Mesodermal cell (in vitro differentiated cells): Measurements from ENCODE around the gene PGA4.
"Not testable (repeated sequence)": the region's sequence is repeated elsewhere in the genome, so short reads cannot be mapped to it uniquely, and the experiment has no call there.

Source experiments
- H3K27ac ChIP-seq: 2 replicates; pipeline ENCODE4 v1.7.0; 2013; ENCODE audit warnings: mild to moderate bottlenecking, low read depth, low read length, moderate library complexity; ENCODE audit not compliant: severe bottlenecking
- H3K36me3 ChIP-seq: 2 replicates; pipeline ENCODE4 v1.7.1; 2013; ENCODE audit warnings: mild to moderate bottlenecking, low read length, moderate library complexity; ENCODE audit not compliant: control insufficient read depth, insufficient read depth
- H3K4me1 ChIP-seq: one replicate; pipeline ENCODE4 v1.7.1; 2013; ENCODE audit warnings: mild to moderate bottlenecking, low read length; ENCODE audit not compliant: insufficient read depth, control insufficient read depth, poor library complexity, severe bottlenecking
- H3K4me3 ChIP-seq: 2 replicates; pipeline ENCODE4 v1.7.0; 2013; ENCODE audit warnings: low read length, control low read depth, mild to moderate bottlenecking; ENCODE audit not compliant: insufficient read depth, poor library complexity, severe bottlenecking; ENCODE audit errors: extremely low read depth
- H3K9me3 ChIP-seq: 2 replicates; pipeline ENCODE4 v1.7.1; 2013; ENCODE audit warnings: mild to moderate bottlenecking, low read length, moderate library complexity; ENCODE audit not compliant: control insufficient read depth
- WGBS, 2 experiments: methylation state at CpG; one replicate each; pipeline ENCODE4 v1.1.5; 2013; ENCODE audit warnings: missing lambda C conversion rate in 2 of 2; ENCODE audit not compliant: insufficient coverage in 2 of 2; 5-methylcytosine and 5-hydroxymethylcytosine counted together

Gene PGA4

DNA sequence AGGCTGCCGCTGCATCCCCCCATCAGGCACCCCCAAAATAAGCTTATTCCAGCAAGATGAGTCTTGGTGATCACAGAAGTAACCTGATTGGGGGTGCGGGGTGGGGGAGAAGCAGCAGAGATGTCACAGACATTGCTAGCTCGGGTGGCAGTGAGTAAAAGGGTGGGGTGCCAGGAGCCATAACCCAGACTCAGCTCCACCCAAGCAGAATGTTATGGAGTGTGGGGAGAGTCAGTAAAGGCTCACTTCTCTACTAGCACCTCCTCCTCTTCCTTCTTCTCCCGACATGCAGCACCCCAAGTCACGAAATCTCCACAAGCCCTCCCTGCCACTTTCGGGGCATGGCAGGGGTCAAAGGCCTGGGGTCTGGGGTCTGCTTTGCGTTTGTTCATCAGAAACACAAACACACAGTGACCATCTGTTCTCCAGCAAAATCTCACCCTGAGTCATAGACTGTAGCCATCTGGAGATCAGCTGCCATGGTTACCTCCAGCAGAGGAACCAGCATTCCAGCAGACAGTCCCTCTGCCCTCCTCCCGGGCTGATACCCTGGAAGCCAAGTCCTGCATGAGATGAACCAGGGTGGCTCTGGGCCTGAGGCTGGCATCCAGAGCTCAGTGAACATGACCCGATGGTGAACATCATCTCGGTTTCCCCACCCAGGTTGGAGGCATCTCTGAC is 4.5 kb downstream of the PGA4 start:
- WGBS, 2 experiments = no CpG with 5 or more reads among the region's 10 CpGs
- H3K27ac ChIP-seq, H3K4me3 ChIP-seq, H3K9me3 ChIP-seq, H3K4me1 ChIP-seq, H3K36me3 ChIP-seq: not testable (repeated sequence)

DNA sequence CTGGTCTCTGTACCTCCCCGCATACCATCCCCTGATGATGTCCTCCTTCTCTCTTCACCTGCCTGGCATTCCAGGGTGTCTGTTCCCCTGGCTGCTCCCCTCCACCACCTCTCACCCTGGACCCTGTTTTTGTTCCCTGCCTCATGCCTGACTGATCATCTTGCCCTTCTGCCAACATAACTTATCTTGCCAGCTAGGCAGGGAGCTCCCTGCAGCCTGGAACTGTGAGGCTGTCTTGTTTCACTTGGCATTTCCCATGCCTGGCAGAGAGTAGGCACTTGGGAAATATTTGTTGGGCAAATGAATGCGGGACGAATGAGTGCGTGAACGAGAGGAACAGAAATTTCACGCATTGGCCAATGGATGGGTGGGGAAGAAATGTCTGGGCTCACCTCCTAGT is 7.3 kb downstream of the PGA4 start:
- not testable (repeated sequence) for H3K36me3 ChIP-seq, H3K4me1 ChIP-seq, H3K4me3 ChIP-seq, H3K9me3 ChIP-seq, H3K27ac ChIP-seq
- WGBS, 2 experiments = no CpG with 5 or more reads among the region's 6 CpGs

DNA sequence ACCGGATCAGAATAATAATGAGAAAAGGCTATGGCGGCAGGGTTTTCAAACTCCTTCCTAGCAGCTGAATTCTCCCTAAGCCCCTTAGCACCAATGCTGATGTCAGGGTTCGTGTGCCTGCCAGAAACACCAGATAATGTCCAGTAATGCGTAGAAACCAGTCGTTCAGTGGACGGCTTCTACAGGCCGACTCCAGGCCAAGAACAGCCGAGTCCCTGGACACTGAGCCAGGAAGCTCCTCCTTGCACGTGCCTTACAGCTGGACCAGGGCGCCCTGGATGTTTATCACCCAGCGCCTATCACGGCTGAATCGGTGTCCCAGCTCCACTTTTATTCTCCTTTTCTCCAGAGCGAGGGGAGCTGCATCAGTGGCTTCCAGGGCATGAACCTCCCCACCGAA is 8.9 kb downstream of the PGA4 start:
- H3K36me3 ChIP-seq, H3K9me3 ChIP-seq, H3K4me3 ChIP-seq, H3K27ac ChIP-seq, H3K4me1 ChIP-seq: not testable (repeated sequence)
- no CpG with 5 or more reads among the region's 15 CpGs for WGBS, 2 experiments

DNA sequence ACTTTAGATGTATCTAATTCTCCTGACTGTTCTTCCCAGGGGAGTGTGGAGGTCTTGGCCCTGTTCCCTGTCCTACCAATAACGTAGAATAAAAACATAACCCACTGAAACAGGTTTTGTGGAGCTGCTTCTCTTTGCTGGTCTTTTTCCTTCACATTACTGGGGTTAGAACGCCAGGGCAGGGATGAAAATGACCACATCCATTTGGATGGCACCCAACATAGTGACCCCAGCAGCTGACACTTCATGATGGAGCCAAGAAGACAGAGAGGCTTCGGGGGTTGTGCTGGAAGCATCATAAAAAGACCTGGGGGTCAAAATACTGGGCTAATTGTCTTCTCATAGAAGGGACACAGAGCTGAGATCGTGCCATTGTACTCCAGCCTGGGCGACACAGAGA is 9.4 kb downstream of the PGA4 start:
- H3K36me3 ChIP-seq, H3K27ac ChIP-seq, H3K9me3 ChIP-seq, H3K4me3 ChIP-seq, H3K4me1 ChIP-seq: not testable (repeated sequence)
- WGBS, 2 experiments = no CpG with 5 or more reads among the region's 5 CpGs

DNA sequence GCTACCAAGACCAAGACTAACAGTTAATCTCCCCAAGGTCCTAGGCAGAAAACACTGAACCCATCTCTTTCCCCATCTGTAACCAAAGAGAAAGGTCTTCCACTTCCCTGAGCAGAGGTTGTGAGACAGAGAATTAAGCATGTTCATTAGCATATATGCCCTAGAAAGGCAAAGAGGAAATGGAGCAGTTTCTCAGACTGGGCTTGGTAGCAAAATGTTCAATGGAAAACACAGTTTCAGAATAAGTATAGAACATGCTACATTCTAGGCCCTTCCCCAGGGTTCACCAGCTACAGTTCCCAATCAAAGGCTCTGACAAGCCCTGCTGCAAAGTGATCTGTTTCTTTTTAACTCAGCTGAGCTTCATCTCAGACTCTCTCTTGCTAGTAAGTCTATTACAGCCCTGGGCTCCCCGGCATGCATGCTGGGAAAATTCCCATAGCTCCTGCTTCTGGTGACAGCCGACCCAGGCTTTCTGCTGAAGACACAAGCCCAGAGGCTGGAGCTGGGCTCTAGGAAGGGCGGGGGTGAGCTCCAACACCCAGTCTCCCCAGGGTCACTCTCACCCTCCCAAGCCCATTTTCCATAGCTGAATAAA is 10.5 kb downstream of the PGA4 start:
- H3K9me3 ChIP-seq, H3K4me3 ChIP-seq, H3K4me1 ChIP-seq, H3K36me3 ChIP-seq, H3K27ac ChIP-seq: not testable (repeated sequence)
- no CpG with 5 or more reads among the region's 3 CpGs for WGBS, 2 experiments

DNA sequence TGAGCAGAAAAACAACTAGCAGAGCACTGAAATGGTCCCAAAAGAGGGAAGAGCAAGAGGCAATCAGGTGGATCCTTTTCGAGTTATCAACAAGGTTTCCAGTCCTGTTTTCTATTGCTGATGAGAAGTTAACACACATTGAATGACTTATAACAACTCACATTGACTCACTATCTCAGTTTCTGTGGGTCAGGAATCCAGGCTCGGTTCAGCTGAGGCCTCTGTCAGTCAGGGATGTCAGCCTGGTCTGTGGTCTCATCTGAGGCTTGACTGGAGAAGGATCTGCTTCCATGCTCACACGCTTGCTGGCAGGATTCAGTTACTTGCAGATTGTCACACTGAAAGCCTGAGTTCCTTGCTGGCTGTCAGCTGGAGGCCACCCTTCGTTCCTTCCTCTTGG is 15.0 kb downstream of the PGA4 start:
- H3K4me3 ChIP-seq, H3K36me3 ChIP-seq, H3K27ac ChIP-seq, H3K4me1 ChIP-seq, H3K9me3 ChIP-seq: not testable (repeated sequence)
- no CpG with 5 or more reads among the region's 4 CpGs for WGBS, 2 experiments

DNA sequence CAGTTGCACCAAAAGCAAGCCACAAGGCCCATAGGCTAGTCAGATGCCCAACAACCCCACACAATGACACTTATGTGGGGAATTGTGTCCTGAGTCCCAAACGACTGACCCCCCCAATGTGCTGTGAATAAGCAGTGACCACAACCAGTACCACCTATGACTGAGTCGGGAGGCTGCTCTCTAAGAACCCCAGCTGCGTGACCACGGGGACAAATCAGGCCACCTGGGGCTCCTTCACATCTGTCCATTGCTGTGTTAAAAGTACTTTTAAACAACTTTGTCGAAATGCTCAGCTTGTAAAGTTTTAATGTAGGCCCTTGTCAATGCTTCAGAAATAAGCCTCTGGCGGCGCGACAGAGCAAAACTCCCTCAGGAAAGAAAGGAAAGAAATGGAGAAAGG is 18.1 kb downstream of the PGA4 start:
- WGBS, 2 experiments = 51 to 71% methylated on average over 3 of the region's 8 CpGs
- H3K27ac ChIP-seq, H3K4me3 ChIP-seq, H3K9me3 ChIP-seq, H3K36me3 ChIP-seq, H3K4me1 ChIP-seq: not testable (repeated sequence)

DNA sequence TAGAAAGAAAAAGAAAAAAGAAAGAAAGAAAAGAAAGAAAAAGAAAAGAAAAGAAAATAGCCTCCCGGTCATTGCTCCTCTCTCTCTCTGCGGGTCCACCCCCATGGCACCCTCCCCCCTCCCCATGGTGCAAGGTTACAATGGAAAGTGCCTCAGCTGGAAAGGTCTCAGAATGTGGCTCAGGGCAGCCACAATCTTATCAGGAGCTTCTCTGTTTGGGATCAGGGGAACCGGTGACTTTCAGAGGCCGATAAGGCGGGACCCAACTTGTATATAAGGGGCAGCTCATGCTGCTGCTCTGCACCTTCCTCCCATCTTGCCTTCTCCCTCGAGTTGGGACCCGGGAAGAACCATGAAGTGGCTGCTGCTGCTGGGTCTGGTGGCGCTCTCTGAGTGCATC is 18.7 kb downstream of the PGA4 start, which contains the start of gene PGA5:
TSS of gene PGA5 (plus strand) at position 301 of the 400 bp plus-strand sequence. CDS start at position 353, 52 bp downstream.
- not testable (repeated sequence) for H3K27ac ChIP-seq, H3K36me3 ChIP-seq, H3K4me3 ChIP-seq, H3K4me1 ChIP-seq, H3K9me3 ChIP-seq
- no CpG with 5 or more reads among the region's 8 CpGs for WGBS, 2 experiments

DNA sequence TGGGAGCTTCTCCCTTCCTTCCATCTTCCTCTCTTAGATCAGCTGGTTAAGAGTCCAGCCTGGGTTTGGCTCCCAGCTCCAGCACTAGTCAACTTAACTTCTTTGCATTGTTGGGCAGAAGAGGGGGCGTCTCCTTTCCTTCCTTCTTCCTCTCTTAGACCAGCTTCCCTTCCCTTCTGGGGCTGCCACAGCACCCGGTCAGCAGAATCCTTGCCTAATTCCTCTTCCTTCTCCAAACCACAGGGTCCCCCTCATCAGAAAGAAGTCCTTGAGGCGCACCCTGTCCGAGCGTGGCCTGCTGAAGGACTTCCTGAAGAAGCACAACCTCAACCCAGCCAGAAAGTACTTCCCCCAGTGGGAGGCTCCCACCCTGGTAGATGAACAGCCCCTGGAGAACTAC is 19.4 kb downstream of the PGA4 start:
- H3K4me1 ChIP-seq, H3K27ac ChIP-seq, H3K36me3 ChIP-seq, H3K9me3 ChIP-seq, H3K4me3 ChIP-seq: not testable (repeated sequence)
- no CpG with 5 or more reads among the region's 5 CpGs for WGBS, 2 experiments

DNA sequence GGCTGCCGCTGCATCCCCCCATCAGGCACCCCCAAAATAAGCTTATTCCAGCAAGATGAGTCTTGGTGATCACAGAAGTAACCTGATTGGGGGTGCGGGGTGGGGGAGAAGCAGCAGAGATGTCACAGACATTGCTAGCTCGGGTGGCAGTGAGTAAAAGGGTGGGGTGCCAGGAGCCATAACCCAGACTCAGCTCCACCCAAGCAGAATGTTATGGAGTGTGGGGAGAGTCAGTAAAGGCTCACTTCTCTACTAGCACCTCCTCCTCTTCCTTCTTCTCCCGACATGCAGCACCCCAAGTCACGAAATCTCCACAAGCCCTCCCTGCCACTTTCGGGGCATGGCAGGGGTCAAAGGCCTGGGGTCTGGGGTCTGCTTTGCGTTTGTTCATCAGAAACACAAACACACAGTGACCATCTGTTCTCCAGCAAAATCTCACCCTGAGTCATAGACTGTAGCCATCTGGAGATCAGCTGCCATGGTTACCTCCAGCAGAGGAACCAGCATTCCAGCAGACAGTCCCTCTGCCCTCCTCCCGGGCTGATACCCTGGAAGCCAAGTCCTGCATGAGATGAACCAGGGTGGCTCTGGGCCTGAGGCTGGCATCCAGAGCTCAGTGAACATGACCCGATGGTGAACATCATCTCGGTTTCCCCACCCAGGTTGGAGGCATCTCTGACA is 23.3 kb downstream of the PGA4 start:
- H3K27ac ChIP-seq, H3K4me3 ChIP-seq, H3K36me3 ChIP-seq, H3K4me1 ChIP-seq, H3K9me3 ChIP-seq: not testable (repeated sequence)
- no CpG with 5 or more reads among the region's 10 CpGs for WGBS, 2 experiments

DNA sequence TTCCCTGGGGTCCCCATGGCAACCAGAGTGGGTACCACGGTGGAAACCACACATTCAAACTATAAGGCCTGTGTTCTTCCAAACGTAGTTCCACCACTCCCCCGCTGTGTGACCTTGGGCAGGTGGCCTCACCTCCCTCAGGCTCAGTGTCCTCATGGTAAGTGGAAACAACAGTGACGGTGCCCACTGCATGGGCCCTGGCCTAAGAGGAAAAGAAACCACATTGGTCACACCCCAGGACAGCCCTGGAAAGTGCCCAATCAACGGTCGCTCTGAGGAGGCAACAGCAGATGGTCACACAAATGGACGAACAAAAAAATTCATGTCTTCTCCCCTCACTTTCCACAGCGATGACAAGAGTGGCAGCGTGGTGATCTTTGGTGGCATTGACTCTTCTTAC is 25.9 kb downstream of the PGA4 start:
- H3K4me3 ChIP-seq, H3K36me3 ChIP-seq, H3K4me1 ChIP-seq, H3K9me3 ChIP-seq, H3K27ac ChIP-seq: not testable (repeated sequence)
- 85 to 87% methylated on average over 5 to 8 of the region's 9 CpGs for WGBS, 2 experiments
